HG02870 (cell line): ENCODE results near the gene RBX1.
A peak's percentile ranks its signal among the peaks of the same experiment; 100 is the strongest.
"Not testable (repeated sequence)": the region's sequence is repeated elsewhere in the genome, so short reads cannot be mapped to it uniquely, and the experiment has no call there.

ENCODE experiments used
- ATAC-seq: cut with Tn5 transposase; IDR thresholded peaks from one replicate; pipeline ENCODE4 v1.9.1; 2021; ENCODE audit warnings: mild to moderate bottlenecking, moderate library complexity; ENCODE audit not compliant: unreplicated experiment

RBX1 gene

DNA sequence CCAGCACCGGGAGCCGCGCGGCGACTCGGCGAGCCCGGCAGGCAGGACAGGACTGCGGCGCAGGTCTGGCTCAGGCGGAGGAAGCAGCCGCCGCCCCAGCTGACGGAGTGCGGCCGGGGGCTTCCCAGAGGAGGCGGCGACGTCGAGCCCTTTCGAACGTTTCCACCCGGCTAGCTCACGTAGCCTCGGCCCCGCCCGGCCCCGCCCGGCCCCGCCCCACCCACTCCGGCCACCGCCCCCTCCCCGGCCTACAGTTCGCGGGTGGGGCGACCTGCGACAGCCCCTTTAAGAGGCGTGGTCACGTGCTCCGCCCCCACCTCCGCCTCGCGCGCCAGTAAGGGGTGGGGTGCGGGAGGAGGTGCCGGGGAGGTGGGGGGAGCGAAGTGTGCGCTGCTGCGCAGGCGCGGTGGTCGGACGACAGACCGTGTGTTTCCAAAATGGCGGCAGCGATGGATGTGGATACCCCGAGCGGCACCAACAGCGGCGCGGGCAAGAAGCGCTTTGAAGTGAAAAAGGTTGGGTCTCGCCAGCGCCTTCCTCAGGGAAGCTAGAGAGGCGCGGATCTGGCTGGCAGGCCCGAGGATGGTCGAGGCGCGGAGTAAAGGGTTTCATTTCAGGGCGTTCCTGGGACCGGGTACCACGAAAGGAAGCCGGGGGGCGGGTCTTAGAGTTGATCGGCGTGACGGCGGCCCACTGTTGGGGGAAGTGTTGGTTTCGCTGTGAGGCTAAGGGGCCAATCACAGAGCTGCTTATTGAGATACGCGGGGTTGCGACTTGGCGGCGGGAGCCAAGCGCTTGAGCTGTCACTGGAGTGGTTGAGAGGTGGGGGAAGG is at the start of gene RBX1:
RBX1 (plus strand) TSS at position 417 of the 833 bp plus-strand sequence; CDS start at position 438, 21 bp downstream.
- ATAC-seq = peak; percentile 74

DNA sequence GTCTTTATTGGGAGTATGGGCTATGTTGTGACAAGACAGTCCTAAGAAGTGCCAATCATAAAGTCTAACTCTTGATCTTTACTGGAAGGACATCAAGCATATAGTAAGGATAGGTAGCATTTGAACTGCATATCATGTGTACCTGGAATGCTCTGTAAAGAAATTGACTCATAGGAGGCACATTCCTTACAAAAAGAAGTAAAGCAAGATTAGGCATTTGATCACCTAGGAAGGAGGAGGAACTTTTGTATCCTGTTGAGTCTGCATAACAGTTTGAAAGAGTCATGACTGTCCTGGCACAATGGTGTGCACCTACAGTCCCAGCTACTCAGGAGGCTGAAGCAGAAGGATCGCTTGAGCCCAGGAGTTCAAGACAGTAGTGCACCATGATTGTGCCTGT is 47.1 kb upstream of the RBX1 start:
- ATAC-seq = no peak

DNA sequence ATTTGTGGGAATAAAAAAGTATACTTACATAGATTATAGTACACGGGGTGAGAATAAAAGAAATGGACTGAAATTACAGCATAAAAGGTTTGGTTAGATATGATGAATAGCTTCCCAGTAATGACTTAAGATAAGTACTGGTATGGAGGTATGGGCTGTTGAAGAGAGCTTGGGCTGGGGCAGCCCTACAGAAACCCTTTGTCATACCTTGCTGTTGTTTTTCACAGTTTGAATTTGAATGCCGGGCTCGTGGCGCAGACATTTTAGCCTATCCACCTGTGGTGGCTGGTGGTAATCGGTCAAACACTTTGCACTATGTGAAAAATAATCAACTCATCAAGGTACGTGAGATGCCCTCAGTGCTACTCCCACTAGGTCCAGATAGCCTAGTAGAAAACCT is 42.3 kb upstream of the RBX1 start:
- no peak for ATAC-seq

DNA sequence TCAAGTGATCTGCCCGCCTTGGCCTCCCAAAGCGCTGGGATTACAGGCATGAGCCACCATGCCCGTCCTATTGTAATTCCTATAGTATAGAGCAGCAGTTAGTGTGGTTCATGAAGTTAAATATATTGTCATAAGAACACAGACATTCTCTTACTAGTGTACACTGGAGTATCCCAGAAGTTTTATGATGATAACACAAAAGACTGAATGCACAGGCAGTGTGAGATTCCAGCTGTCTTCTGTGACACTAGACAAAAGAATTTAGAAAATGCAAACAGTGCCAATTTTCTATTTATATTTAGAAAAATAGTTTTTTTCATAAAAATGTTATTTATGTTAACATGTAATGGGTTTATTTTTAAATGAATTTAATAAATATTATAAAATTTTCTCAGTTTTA is 39.4 kb upstream of the RBX1 start:
- ATAC-seq = no peak

DNA sequence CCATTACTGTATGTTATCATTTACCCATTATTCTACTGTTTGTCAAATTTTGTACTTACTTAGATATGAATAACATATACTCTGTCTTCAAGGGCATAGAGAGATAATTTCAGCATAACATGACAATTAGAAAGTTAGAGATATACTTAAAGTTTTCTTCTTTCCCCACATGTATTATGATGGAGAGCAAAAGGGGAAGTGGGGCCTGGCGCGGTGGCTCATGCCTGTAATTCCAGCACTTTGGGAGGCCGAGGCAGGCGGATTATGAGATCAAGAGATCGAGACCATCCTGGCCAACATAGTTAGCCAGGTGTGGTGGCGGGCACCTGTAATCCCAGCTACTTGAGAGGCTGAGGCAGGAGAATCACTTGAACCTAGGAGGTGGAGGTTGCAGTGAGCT is 38.2 kb upstream of the RBX1 start:
- ATAC-seq = not testable (repeated sequence)

DNA sequence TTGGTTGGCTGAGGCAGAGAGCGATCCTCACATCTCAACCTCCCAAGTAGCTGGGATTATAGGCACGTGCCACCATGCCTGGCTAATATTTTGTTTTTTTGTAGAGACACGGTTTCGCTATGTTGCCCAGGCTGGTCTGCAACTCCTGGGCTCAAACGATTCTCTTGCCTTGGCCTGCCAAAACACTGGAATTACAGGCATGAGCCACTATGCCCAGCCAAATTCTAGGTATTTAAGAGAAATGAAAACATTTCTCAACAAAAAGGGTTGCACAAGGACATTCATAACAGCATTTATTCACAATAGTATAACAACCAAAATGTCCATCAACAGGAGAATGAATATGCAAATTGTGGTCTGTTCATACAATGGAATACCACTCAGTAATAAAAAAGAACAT is 31.7 kb upstream of the RBX1 start:
- no peak for ATAC-seq

DNA sequence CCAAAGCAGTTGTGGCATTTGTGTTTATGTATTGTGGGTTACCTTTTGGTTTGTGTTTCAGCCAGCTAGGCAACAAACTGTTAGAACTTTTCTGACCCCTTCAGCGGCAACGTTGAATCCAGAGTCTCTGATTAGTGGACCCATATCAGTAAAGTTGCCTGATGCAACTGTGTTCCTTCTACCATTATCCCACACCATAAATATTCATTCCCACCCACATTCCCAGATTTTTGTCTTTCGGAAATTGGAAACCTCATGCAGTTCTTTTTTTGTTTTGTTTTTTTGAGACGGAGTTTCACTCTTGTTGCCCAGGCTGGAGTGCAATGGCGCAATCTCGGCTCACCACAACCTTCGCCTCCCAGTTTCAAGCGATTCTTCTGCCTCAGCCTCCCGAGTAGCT is 30.7 kb upstream of the RBX1 start:
- no peak for ATAC-seq

DNA sequence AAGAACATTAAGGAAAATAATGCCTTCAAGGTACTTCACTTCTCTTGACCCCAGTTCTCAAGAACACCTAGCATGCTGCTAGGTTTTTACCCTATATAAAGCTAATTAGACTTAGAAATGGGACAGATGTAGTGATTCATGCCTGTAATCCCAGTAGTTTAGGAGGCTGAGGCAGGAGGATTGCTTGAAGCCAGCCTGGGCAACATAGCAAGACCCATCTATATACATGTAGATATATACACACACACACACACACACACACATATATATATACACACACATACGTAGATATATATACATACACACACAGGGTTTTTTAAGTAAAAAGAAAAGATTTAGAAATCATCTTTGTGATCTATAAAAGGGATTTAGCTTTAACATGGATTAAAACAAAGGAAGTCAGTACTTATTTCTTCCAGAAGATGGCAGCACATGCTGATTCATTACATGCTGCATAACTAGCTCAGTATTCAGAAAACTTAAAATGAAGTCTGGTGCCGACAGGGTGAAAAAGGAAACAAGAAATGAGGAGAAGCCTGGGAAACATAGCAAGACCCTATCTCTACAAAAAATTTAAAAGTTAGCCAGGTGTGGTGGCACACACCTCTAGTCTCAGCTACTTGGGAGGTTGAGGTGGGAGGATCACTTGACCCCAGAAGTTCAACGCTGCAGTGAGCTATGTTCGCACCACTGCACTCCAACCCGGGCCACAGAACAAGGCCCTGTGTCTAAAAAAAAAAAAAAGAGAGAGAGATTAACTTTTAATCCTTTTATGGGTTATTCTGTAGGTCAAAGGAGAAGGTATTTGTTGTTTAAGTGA is 28.5 kb upstream of the RBX1 start:
- no peak for ATAC-seq

DNA sequence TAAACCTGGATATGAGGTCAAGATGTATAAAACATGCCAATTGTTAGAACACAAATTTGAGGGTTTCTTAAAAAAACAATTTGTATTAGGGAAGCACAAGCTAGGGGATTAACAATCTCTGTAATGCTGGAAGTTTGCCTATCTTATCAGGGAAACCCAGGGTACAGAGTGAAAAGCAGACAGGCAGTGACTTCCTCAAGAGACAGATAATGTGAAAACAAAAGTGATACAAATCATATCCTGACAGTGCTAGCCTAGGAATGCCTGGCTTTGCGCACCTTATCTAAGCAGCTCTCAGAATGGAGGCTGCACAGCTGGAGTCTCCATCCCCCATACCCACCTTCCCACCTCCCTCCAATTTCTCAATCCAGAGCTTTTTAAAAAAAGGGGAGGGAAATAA is 22.5 kb upstream of the RBX1 start:
- no peak for ATAC-seq

DNA sequence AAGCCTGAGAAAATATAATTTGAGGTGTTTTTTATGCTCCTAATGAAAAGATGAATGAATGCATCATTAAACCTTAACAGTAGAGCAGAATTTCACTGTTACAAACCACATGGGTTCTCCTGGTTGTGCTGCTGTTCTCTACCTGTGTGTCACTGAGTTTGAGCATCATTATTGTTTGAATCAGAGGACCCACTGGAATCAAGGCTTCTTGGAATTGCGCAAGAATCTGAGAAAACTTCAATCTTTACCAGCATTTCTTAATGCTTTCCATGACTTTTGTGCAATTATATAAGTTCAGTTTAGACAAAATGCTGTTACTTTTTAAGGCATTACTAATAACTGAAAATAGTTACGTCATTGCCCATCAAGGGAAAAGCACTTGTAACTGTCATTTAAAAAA is 18.8 kb upstream of the RBX1 start:
- ATAC-seq = no peak

DNA sequence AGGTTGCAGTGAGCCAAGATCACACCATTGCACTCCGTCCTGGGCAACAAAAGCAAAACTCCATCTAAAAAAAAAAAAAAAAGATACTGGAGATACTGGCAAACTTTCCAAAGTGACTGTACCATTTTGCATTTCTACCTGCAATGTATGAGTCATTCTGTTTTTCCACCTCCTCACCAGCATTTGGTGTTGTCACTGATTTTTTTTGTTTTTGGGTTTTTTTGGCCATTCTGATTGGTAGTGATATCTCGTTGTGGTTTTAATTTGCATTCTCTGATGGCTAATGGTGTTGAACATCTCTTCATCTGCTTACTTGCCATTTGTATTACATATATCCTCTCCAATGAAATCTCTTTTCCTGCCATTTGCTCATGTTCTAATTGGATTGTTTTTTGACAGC is 12.0 kb upstream of the RBX1 start:
- ATAC-seq = no peak

DNA sequence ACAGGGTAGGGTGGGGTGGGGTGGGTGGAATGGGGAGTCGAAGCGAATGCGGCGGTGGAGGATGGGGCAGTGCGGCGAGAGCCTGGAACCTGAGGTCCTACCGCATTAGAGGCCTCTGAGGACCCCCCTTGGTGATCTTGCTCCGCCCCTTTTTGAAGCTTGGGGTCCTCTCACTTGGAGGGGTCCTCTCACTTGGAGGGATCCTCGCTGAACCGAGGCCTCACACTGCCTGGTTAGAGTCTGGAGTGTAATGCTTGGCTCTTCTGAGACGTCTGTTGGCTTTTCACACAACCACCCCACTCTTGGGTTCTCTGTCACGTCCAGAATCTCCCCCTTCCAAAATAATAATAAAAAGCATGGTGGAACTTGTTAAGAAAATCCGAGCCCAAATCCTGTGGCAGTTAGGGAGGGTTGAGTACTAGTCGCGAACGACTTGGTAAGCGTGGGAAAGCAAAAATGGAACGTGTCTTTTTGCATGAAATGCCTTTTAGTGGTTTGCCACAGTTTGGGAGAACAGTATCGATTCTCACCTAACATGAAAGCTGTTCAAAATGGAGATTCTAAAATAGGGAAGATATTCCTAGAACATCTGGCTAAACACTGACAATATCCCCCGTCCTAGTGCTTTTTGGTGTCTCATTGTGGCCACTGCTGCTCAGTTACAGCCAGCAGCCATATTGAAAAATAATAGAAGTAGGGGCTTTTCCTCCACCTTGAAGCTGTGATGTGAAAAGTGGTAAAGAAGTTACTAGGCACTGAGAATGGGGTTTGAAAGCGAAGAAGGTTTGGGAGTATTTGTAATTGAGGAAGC is 822 bp downstream of the RBX1 start:
- ATAC-seq = no peak

DNA sequence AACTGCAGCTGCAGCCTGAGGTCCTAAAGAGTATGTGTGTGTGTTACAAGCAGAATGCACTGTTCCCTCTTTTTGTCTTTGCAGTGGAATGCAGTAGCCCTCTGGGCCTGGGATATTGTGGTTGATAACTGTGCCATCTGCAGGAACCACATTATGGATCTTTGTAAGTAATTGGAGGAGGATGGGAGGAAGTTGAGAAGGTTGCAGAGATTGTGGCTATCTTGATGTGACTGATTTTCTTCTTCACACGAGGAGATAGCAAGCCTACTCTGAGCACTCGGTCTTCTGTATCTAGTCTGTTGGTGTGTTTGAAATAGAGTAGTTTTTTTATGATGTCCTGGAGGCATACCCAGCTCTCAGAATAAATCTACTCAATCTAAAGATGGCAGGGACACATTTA is 2.3 kb downstream of the RBX1 start:
- no peak for ATAC-seq

DNA sequence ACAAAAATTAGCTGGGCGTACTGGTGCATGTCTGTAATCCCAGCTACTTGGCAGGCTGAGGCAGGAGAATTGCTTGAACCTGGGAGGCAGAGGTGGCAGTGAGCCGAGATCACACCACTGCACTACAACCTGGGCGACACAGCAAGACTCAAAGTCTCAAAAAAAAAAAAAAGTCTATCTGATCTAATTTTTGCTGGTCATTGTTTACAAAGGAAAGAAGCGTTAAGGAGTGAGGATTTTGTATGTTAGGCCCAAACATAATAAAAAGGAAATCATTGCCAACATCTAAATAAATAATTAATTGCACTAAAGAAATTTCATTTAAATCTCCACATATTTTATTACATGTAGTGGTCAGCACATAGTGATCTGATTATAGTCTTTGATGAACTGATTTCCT is 2.9 kb downstream of the RBX1 start:
- ATAC-seq = no peak

DNA sequence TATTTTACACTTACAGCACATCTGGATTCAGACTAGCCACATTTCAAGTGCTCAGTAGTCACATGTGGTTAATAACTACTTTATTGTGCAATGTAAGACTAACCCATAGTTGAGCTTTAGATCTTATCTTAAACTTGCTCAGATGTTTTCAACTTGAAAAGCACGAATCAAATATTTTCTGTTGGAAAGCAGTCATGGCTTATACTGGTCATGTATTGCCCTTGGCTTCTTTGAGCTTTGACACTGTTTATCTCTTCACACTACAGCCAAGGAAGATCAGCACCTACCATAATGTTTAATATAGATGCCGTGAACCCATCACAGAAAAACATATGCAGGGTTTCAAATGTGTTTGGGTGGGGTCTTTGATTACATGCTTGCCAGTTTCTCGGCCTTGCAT is 4.4 kb downstream of the RBX1 start:
- ATAC-seq = no peak

DNA sequence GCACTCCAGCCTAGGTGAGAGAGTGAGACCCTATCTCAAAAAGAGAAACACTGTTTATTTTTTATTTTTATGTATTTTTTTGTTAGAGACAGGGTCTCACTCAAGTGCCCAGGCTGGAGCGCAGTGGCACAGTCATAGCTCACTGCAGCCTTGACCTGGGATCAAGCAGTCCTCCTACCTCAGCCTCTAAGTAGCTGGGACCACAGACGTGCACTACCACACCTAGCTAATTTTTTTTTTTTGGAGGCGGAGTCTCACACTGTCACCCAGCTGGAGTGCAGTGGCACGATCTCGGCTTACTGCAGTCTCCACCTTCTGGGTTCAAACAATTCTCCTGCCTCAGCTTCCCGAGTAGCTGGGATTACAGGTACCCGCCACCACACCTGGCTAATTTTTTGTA is 6.4 kb downstream of the RBX1 start:
- no peak for ATAC-seq

DNA sequence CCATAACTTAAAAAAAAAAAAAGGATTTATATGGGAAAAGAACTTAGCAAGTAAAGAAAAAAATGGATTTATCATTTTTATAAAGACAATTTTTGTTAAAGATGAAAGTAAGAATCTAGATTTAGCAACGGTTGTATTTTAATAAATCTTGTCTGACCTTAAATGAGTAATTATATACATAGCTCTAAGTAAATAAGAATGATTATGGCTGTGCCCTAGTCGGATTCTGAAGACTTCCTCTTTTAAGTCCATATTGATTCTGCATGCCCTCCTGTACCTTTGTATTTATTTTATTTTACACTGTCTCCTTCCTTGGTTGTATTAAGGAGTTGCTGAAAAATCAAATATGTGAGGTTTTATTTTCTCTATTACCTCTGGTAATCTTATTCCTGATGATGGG is 7.1 kb downstream of the RBX1 start:
- ATAC-seq = no peak

DNA sequence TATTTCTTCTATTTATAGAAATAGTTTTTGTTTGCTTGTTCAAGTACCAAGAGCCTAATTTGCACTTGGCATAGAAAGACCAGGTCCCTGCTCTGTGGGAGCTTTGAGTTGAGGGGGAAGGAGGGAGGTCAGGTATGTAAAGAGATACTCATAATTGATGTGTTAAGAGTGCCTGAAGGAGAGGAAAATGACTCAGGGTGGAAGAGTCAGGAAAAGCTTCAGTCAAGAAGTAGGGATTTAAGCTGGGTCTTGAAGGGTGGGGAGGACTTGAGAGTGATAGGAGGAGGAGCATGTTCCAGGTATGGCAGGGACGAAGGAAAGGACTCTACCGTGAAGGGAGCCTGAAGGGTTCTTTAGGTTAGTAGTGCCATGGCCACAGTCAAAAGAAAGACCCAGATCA is 9.0 kb downstream of the RBX1 start:
- ATAC-seq = no peak

DNA sequence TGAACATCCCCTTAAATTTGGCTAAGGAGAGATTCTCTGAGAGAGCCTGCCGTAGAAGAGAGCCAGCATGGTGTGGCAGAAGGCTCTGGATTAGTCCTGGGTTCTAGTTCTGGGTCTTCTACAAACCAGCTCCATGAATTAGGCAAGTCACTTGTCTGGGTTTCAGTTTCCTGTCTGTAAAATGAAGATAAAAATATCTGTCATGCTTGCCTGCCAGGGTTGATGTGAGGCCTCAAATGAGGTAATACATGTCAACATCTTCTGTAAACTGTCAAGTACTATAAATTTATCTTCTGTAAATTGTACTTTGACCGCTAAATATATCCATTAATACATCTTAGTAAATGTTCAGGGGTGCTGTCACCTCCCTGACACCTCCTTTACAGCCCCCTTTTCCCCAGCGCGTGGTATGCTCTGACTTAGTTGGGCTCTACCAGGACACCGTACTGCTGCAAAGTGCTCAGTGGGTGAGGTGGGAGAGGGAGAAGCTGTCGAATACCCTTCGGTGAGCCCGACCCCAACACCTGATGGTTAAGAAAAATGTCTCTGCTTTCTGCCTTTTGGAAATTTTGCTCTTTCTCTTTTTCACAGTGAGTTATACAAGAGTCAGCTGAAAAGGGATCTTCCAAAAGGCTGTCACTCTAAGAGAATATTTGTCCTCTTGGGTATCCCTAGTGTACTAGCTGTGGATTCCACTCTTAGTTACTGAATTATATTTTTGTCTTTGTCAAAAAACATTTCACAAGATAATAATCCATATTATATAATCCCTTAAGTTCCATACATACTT is 15.0 kb downstream of the RBX1 start:
- ATAC-seq = no peak

DNA sequence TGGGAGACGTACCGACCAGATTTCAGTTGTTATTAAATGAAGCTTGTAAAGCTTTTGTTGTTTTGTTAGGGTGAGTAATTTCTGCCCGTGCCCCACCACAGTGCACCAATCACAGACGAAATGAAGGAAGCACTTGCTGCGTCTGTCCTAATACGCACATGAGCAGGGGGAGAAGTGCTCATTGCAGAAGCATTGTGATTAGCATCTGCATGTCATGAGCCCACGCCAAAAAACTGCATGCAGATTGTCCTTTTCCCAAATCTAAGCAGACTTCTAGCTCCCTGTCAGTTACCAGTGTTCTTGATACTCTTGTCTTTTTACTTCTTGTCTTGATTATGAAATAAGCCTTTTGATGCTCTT is 15.5 kb downstream of the RBX1 start:
- ATAC-seq = no peak
